H1 (cell line): ENCODE results near the gene PPFIBP2. TPM values are rescaled to one million over a fixed set of nuclear protein-coding genes. Genes with fewer than 3 reads are reported as not detected.

ENCODE experiments used
- CTCF ChIA-PET: fragments of 300-600 bp; sonication (Branson Sonifier 250); formaldehyde crosslinking; loops from one replicate; lab custom pipeline; 2021; ENCODE audit not compliant: partially characterized antibody; lab: Charles Lee
- POLR2A ChIA-PET: fragments of 300-600 bp; sonication (Branson Sonifier 250); formaldehyde crosslinking; loops from one replicate; lab custom pipeline; 2021; ENCODE audit warnings: inconsistent platforms; ENCODE audit not compliant: partially characterized antibody; lab: Charles Lee
- DNase-seq, 2 experiments: peaks; one replicate each; pipeline versions ENCODE4 v3.0.0 to v3.0.0-alpha.2; 2010 to 2022; ENCODE audit warnings: low spot score in 2 of 2, low read depth in 1 of 2, mixed read lengths in 1 of 2
- FAIRE-seq: peaks from 2 replicates; lab custom pipeline; 2011; peaks lifted over from hg19 to GRCh38; lab: Jason Lieb, UNC
- H2AFZ ChIP-seq: 2 replicates; pipeline ENCODE4 v1.8.1; 2012; ENCODE audit warnings: low read length, inconsistent platforms
- H2AK5ac ChIP-seq: 2 replicates; pipeline ENCODE4 v1.6.1; 2013; ENCODE audit warnings: low read depth, low read length
- H2BK120ac ChIP-seq: replicated peaks from 2 replicates; pipeline ENCODE3; 2013; ENCODE audit warnings: low read depth, low read length, inconsistent platforms
- H2BK12ac ChIP-seq: 2 replicates; pipeline ENCODE4 v1.6.1; 2013; ENCODE audit warnings: low read depth, low read length
- H2BK15ac ChIP-seq: 2 replicates; pipeline ENCODE4 v1.6.1; 2013; ENCODE audit warnings: low read length
- H2BK20ac ChIP-seq: 2 replicates; pipeline ENCODE4 v1.6.1; 2013; ENCODE audit warnings: low read length
- H2BK5ac ChIP-seq: 2 replicates; pipeline ENCODE4 v1.6.1; 2013; ENCODE audit warnings: low read depth, low read length
- H3K14ac ChIP-seq: 2 replicates; pipeline ENCODE4 v1.6.1; 2013; ENCODE audit warnings: inconsistent platforms; ENCODE audit not compliant: insufficient read length
- H3K18ac ChIP-seq: 2 replicates; pipeline ENCODE4 v1.6.1; 2013; ENCODE audit warnings: low read length; ENCODE audit errors: extremely low read depth
- H3K23ac ChIP-seq: 2 replicates; pipeline ENCODE4 v1.6.1; 2013; ENCODE audit warnings: inconsistent platforms; ENCODE audit not compliant: insufficient read length
- H3K23me2 ChIP-seq: 2 replicates; pipeline ENCODE4 v1.6.1; 2013; ENCODE audit warnings: low read depth, low read length
- H3K27ac ChIP-seq: 2 replicates; pipeline ENCODE4 v1.6.1; 2011; ENCODE audit warnings: low read depth, low read length, inconsistent platforms
- H3K27me3 ChIP-seq, 4 experiments: replicated peaks in 1 of 4; 1 replicate in 1 of 4; 2 replicates in 3 of 4; pipeline versions ENCODE4 v1.6.1 to v1.8.1; 2011 to 2013; ENCODE audit warnings: low read length in 3 of 4, mild to moderate bottlenecking in 3 of 4, inconsistent platforms in 2 of 4, mixed read lengths in 2 of 4, moderate library complexity in 1 of 4; ENCODE audit not compliant: control insufficient read depth in 3 of 4, insufficient read depth in 3 of 4; ENCODE audit errors: extremely low read depth in 1 of 4
- H3K36me3 ChIP-seq, 4 experiments: 2 replicates each; pipeline versions ENCODE4 v1.6.1 to v1.8.1; 2011 to 2013; ENCODE audit warnings: mild to moderate bottlenecking in 4 of 4, low read length in 3 of 4, moderate library complexity in 2 of 4, control low read depth in 1 of 4, inconsistent platforms in 1 of 4; ENCODE audit not compliant: insufficient read depth in 4 of 4, control insufficient read depth in 2 of 4
- H3K4ac ChIP-seq: replicated peaks from 2 replicates; pipeline ENCODE3; 2013; ENCODE audit warnings: low read length, low read depth, mixed read lengths, inconsistent platforms; ENCODE audit not compliant: insufficient read length
- H3K4me1 ChIP-seq, 4 experiments: replicated peaks in 1 of 4; 1 replicate in 1 of 4; 2 replicates in 3 of 4; pipeline versions ENCODE4 v1.6.1 to v1.8.1; 2011 to 2013; ENCODE audit warnings: low read length in 3 of 4, inconsistent platforms in 2 of 4, mixed read lengths in 1 of 4; ENCODE audit not compliant: insufficient read depth in 4 of 4, control insufficient read depth in 3 of 4
- H3K4me2 ChIP-seq, 2 experiments: 2 replicates each; pipeline versions ENCODE4 v1.6.1 to v1.8.1; 2011 to 2013; ENCODE audit warnings: low read depth in 2 of 2, low read length in 2 of 2, control low read depth in 1 of 2, inconsistent platforms in 1 of 2, mild to moderate bottlenecking in 1 of 2; ENCODE audit not compliant: insufficient read depth in 1 of 2
- H3K4me3 ChIP-seq, 4 experiments: fragments of 200-600, 300-600 bp in 1 of 4; sonication (generic), shearing (Covaris generic), sonication (Bioruptor Twin) in 1 of 4; 2 replicates each; pipeline versions ENCODE4 v1.5.1 to v1.8.1; 2011 to 2016; ENCODE audit warnings: low read length in 4 of 4, low read depth in 3 of 4, control low read depth in 2 of 4, inconsistent platforms in 2 of 4, mild to moderate bottlenecking in 2 of 4, mixed read lengths in 1 of 4, moderate library complexity in 1 of 4; ENCODE audit not compliant: insufficient read depth in 2 of 4; ENCODE audit errors: extremely low read depth in 1 of 4
- H3K56ac ChIP-seq: replicated peaks from 2 replicates; pipeline ENCODE3; 2013; ENCODE audit warnings: low read depth, mild to moderate bottlenecking, mixed read lengths, low read length, inconsistent platforms; ENCODE audit not compliant: insufficient read length
- H3K79me1 ChIP-seq: 2 replicates; pipeline ENCODE4 v1.6.1; 2013; ENCODE audit warnings: low read depth, low read length, control low read depth
- H3K79me2 ChIP-seq, 2 experiments: 2 replicates each; pipeline versions ENCODE4 v1.6.1 to v1.8.1; 2012 to 2013; ENCODE audit warnings: low read length in 2 of 2, mild to moderate bottlenecking in 2 of 2, inconsistent platforms in 1 of 2; ENCODE audit not compliant: insufficient read depth in 2 of 2, control insufficient read depth in 1 of 2
- H3K9ac ChIP-seq, 4 experiments: replicated peaks in 1 of 4; 1 replicate in 1 of 4; 2 replicates in 3 of 4; pipeline versions ENCODE4 v1.6.1 to v1.8.1; 2011 to 2013; ENCODE audit warnings: low read depth in 3 of 4, low read length in 3 of 4, control low read depth in 2 of 4, mild to moderate bottlenecking in 2 of 4, moderate library complexity in 2 of 4, inconsistent platforms in 1 of 4; ENCODE audit errors: extremely low read depth in 1 of 4
- H3K9me3 ChIP-seq, 2 experiments: 2 replicates each; pipeline versions ENCODE4 v1.6.1 to v1.8.1; 2012 to 2013; ENCODE audit warnings: mild to moderate bottlenecking in 2 of 2, moderate library complexity in 2 of 2, control low read depth in 1 of 2, inconsistent platforms in 1 of 2, low read depth in 1 of 2, low read length in 1 of 2, mixed read lengths in 1 of 2; ENCODE audit not compliant: insufficient read depth in 2 of 2
- H4K20me1 ChIP-seq, 2 experiments: replicated peaks in 1 of 2; 2 replicates each; pipeline versions ENCODE3 to v1.8.1; 2011 to 2013; ENCODE audit warnings: inconsistent platforms in 2 of 2, low read length in 2 of 2, mild to moderate bottlenecking in 1 of 2; ENCODE audit not compliant: insufficient read depth in 2 of 2, control insufficient read depth in 1 of 2
- H4K5ac ChIP-seq: 2 replicates; pipeline ENCODE4 v1.6.1; 2013; ENCODE audit warnings: low read length, low read depth, mixed read lengths, inconsistent platforms; ENCODE audit not compliant: insufficient read length
- H4K8ac ChIP-seq: 2 replicates; pipeline ENCODE4 v1.8.0; 2013; ENCODE audit warnings: mild to moderate bottlenecking, moderate library complexity, low read length, inconsistent platforms; ENCODE audit not compliant: insufficient read depth; ENCODE audit errors: extremely low read depth
- H4K91ac ChIP-seq: replicated peaks from 2 replicates; pipeline ENCODE3; 2013; ENCODE audit warnings: low read length, mixed read lengths, inconsistent platforms; ENCODE audit not compliant: insufficient read length
- ASH2L ChIP-seq: fragments of 200-600, 300-600 bp; sonication (generic); IDR thresholded peaks from one replicate; pipeline ENCODE4 v1.7.1; 2017; ENCODE audit warnings: low read length
- ATF3 ChIP-seq: IDR thresholded peaks from 2 replicates; pipeline ENCODE4 v1.6.1; 2011; ENCODE audit warnings: low read depth, mild to moderate bottlenecking, low read length; ENCODE audit not compliant: insufficient read depth
- CHD1 ChIP-seq: IDR thresholded peaks from 2 replicates; pipeline ENCODE4 v1.6.1; 2012; ENCODE audit warnings: low read depth, low read length, improper control_type of control experiment
- FOSL1 ChIP-seq: IDR thresholded peaks from 2 replicates; pipeline ENCODE4 v1.6.1; 2011; ENCODE audit warnings: mild to moderate bottlenecking, low read depth, low read length, moderate library complexity; ENCODE audit not compliant: insufficient read depth
- SP2 ChIP-seq: IDR thresholded peaks from 2 replicates; pipeline ENCODE4 v1.6.1; 2012; ENCODE audit warnings: mild to moderate bottlenecking, low read length, inconsistent platforms
- SUZ12 ChIP-seq: fragments of 200-600 bp; sonication (generic); IDR thresholded peaks from 2 replicates; pipeline ENCODE4 v1.6.1; 2012; ENCODE audit warnings: mild to moderate bottlenecking, inconsistent platforms, low read length, moderate library complexity, mixed read lengths
- WGBS, 2 experiments: shearing (Covaris generic) in 1 of 2; methylation state at CpG; one replicate each; pipeline versions ENCODE4 v1.1.6 to v1.1.7; 2013 to 2015; ENCODE audit warnings: low lambda C conversion rate in 2 of 2, mixed read lengths in 2 of 2, inconsistent platforms in 1 of 2, low coverage in 1 of 2, missing lambda C conversion rate in 1 of 2; ENCODE audit not compliant: insufficient replicate concordance in 2 of 2, insufficient coverage in 1 of 2, insufficient read length in 1 of 2; ENCODE audit errors: extremely low coverage in 1 of 2, missing lambda C conversion rate in 1 of 2; 5-methylcytosine and 5-hydroxymethylcytosine counted together
- polyA plus RNA-seq, 7 experiments: library from polyadenylated mRNA; depleted of rRNA in 3 of 7; stranded (reverse) in 5 of 7; unstranded in 2 of 7; fragments of >200 nt in 5 of 7; fragments of 200-250 nt in 2 of 7; gene quantifications; 1 replicate in 5 of 7; 2 replicates in 1 of 7; 4 replicates in 1 of 7; pipeline versions ENCODE4 v1.2.1 to v1.2.3, GENCODE V29; 2011 to 2013; ENCODE audit warnings: missing spikeins in 2 of 7, mixed read lengths in 2 of 7
- total RNA-seq: library from RNA; stranded (reverse); fragmentation: NEBNext Ultra II Directional; extraction: Animal tissue kit (Norgen Biotek cat#: 25700); gene quantifications from 2 replicates; pipeline ENCODE4 v1.2.1, GENCODE V29; 2021

Gene PPFIBP2
- total and polyA plus RNA-seq, 2 of the 8 experiments (the other 6 are each of a cell fraction or from before 2014, with no cell fraction given), result 5.5 to 9.8 TPM

- no peak overlapping the region for H2BK120ac ChIP-seq
- TF ChIP-seq SP2 (no peak), SUZ12 (no peak), CHD1 (no peak), FOSL1 (no peak), ASH2L (no peak), ATF3 (no peak)
- no peak overlapping the region for H2BK12ac ChIP-seq
- H3K79me2 ChIP-seq, result no peaks in the 10 kb centered on the region
- 92% methylated on average over 3 of the region's 3 CpGs; no CpG with 5 or more reads in 1 of the 2 experiments for WGBS, 2 experiments
- ChIA-PET POLR2A (interaction anchor here (0.9 kb wide), 1 partner anchor 9 kb away, joined by 3 read pairs; no protein-coding TSS in a partner anchor), CTCF (interaction anchor here (0.5 to 1.4 kb wide), 3 partner anchors 22 to 42 kb away, joined by 3 to 6 read pairs (median 3); no protein-coding TSS in a partner anchor)
- FAIRE-seq (no peak), DNase-seq (no peak)
- no peaks in the 10 kb centered on the region for H3K23me2 ChIP-seq
- no peak overlapping the region for H2BK5ac ChIP-seq
- H2BK20ac ChIP-seq, result no peak overlapping the region
- H3K9ac ChIP-seq, result no peak overlapping the region
- peaks cover 0 to 3% (median 1%) of the 10 kb centered on the region in 4 experiments; a peak in 2 of 7 replicates for H3K4me1 ChIP-seq
- H4K91ac ChIP-seq, result no peak overlapping the region
- H3K27ac ChIP-seq, result no peak overlapping the region
- no peak overlapping the region for H3K4me2 ChIP-seq
- H3K27me3 ChIP-seq, result no peaks in the 10 kb centered on the region
- no peak overlapping the region for H4K5ac ChIP-seq
- H3K79me1 ChIP-seq, result no peaks in the 10 kb centered on the region
- H3K18ac ChIP-seq, result no peak overlapping the region
- no peaks in the 10 kb centered on the region for H3K9me3 ChIP-seq
- no peak overlapping the region for H2AFZ ChIP-seq
- no peak overlapping the region for H3K14ac ChIP-seq
- H2BK15ac ChIP-seq, result no peak overlapping the region
- H4K20me1 ChIP-seq, result no peaks in the 10 kb centered on the region
- H2AK5ac ChIP-seq, result no peak overlapping the region
- H3K23ac ChIP-seq, result no peak overlapping the region
- H4K8ac ChIP-seq, result no peak overlapping the region
- no peaks in the 10 kb centered on the region for H3K36me3 ChIP-seq
- no peak overlapping the region for H3K56ac ChIP-seq
- H3K4me3 ChIP-seq, result no peak overlapping the region
- H3K4ac ChIP-seq, result no peak overlapping the region
Observed at GRCh38 chr11:7484131-7484530, 29.7 kb upstream of the PPFIBP2 start.
